GM19324 (cell line): ENCODE data around the gene UBE2E2.

Experiments used
- ATAC-seq: cut with Tn5 transposase; IDR thresholded peaks from one replicate; pipeline ENCODE4 v1.9.1; 2021; ENCODE audit warnings: mild to moderate bottlenecking, moderate library complexity; ENCODE audit not compliant: unreplicated experiment, low FRiP score

Gene UBE2E2

DNA sequence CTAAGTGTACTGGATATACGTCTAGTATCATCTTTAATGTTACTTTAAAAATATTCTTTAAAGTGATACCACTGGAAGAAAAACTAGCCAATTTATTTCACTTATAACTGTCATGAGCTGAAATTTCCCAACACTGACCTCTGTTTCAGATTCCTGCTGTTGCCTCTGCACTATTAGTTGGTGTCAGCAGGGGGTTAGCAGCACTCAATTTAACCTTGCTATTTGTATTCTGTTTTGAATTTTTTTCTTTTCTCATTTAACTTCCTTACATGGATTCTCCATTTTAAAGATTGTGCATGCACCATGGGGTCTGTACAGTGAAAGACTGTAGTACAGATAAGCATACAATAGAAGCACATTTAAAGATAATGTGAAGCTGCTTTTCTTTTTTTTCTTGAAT, 169.2 kb downstream of the UBE2E2 start:
- no peak for ATAC-seq

GRCh38 chr3:23376516-23377248, 173.6 kb downstream of the UBE2E2 start:
- ATAC-seq = no peak

DNA sequence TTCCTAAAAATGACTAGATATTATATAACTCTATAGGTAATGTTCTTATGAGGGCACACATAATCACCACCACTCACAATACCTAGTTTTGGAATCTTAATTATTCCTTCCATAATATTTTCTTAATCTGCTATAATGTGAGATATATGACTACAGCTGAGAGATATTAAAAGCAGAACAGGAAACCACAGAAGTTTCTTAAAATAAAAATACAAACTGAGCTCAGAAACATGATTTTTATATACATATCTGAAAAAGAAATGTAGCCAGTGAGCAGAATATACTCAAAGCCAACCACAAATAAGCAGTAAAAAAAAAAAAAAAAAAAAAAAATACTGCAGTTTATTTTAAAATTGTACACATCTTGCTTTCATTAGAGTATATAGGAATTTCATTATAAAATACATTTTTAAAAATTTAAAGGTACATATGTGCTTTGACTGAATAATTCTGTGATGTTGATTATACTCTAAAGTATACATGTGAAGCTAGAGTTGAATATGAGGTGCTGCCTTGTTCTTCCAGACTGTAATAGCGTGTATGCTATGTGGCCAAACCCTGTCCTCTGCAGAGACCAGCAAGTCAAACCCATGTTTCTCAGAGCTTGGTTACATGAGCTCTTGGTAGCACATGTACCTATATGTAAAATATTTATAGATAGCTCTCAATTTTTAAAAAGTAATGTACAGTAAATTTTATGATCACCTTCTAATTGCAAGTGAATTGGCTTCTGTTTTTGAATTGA, 175.0 kb downstream of the UBE2E2 start:
- no peak for ATAC-seq

- ATAC-seq = no peak
These were observed 180.7 kb downstream of the UBE2E2 start for GRCh38 chr3:23383875-23384274.

- no peak for ATAC-seq
These were observed 182.2 kb downstream of the UBE2E2 start for GRCh38 chr3:23385327-23385726.

DNA sequence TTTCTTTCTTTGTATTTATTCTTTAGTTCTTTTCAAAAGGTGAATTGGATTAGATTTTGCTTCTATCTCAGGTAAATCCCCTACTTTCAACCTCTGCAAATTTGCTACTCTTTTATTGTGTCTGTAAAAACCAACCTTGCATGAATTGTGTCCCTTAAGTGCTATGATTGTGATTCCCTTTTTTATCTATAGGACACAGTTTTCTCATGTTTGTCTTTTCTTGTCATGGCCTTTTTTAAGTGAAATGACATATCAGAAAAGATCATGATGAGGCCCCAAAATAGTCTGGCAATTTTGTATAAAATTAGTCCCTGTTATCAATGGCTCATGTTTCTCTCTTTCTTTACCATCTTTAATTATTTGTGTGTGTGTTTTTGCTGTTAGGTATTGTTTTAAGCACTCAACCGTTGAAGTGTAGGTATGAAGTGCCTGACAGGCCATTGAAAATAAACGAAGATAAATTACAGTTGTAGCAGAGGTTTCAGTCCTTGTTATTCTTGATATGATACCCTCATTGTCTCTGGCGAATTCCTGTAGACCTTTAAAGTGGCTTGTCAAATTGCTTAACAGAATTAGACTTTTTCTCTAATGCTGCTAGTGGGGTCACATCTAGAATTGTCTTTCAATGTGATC, 184.3 kb downstream of the UBE2E2 start:
- ATAC-seq = no peak

DNA sequence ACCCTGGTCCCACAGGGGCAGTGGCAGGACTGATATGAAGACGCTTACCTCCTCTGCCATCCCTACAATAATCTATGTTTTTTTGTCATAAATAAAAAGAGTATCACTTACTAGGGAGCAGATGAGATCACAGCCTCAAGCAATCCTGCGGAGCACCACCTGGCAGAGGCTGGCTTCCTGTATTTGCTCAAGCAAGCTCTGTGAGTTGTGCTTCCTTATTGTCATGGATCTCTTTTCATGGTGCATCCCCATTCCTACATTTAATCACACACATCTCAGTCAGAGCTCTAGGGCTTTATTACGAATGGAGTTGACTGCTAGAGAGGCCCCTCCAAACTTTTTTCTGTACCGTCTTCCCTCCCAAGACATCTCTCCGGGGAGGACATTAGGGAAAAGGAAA, 186.0 kb downstream of the UBE2E2 start:
- no peak for ATAC-seq

GRCh38 chr3:23389686-23390085, 186.6 kb downstream of the UBE2E2 start:
- peak; percentile 53 for ATAC-seq

DNA sequence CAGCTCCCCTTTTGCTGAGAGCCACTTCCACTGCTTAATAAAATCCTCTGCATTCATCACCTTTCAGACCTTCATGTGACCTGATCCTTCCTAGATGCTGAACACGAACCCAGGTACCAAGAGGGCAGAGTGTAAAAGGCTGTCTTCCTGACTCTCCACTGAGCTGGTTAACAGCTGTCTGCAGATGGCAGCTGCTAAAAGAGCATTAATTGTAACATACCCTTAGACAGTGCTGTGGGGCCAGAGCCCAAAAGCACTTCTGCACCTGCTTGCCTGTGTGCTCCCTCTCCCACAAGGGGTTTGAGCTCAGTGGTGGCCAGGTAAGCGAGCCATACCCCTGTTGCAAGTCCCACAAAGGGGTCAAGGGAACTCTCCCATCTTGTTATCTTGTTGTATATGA, 187.3 kb downstream of the UBE2E2 start:
- no peak for ATAC-seq

DNA sequence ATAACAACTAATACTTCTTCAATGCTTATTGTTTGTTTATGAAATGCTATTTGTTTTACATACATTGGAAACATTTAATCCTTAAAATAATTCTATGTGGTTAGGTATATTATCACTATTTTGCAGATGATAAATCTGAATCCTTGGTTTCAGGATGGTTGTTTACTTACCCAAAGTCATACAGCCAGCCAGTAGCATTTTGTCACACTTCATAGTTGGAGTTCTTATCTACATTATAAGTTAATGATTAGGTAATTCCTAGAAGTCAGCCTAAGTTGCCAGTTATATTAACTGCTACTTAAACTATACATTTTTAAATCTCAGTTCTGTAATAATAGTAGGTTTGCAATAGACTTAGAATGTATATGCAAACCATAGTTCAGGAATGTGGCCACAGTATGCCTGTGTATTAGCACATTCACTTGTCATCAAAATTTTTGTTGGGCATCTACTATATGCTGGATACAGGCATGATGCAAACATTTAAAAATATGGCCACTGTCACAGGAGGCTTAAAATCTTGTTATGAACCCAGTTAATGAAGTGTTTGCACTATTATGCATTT, 187.9 kb downstream of the UBE2E2 start:
- no peak for ATAC-seq

GRCh38 chr3:23395115-23395514, 192.0 kb downstream of the UBE2E2 start:
- ATAC-seq = peak; percentile 46

GRCh38 chr3:23396746-23397145, 193.6 kb downstream of the UBE2E2 start:
- ATAC-seq = no peak

- no peak for ATAC-seq
These were observed 196.1 kb downstream of the UBE2E2 start for GRCh38 chr3:23399221-23399620.

- no peak for ATAC-seq
These were observed 199.8 kb downstream of the UBE2E2 start for GRCh38 chr3:23402728-23403492.

- ATAC-seq = no peak
These were observed 201.1 kb downstream of the UBE2E2 start for GRCh38 chr3:23404246-23404645.

DNA sequence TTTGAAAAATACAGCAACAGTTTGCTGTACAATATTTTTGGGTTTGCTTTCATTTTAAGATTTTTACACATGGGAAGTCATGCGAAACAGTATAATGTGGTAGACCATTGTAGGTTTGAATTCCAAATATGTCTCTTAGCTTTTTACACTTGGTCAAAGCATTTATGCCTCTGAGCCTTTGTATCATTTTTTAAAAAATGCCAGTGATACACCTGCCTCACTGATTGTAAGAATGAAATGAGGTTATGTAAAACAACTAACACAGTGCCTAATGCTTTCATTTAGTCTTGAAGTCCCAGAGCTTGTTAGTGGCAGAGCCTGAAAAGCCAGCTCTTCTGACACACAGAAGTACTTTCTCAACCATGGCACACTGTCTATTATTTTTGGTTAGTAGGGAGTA, 202.0 kb downstream of the UBE2E2 start:
- ATAC-seq = no peak

- no peak for ATAC-seq
These were observed 203.5 kb downstream of the UBE2E2 start for GRCh38 chr3:23406601-23407000.

DNA sequence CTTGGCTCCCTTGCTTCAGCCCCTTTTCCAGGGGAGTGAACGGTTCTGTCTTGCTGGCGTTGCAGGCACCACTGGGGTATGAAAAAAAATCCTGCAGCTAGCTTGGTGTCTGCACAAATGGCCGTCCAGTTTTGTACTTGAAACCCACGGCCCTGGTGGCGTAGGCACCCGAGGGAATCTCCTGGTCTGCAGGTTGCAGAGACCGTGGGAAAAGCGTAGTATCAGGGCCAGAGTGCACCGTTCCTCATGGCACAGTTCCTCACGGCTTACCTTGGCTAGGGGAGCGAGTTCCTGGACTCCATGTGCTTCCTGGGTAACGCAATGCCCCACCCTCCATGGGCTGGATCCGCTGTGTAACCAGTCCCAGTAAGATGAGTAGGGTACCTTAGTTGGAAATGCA, 214.9 kb downstream of the UBE2E2 start:
- ATAC-seq = no peak

GRCh38 chr3:23421811-23422516, 218.8 kb downstream of the UBE2E2 start:
- peak; percentile 36 for ATAC-seq

DNA sequence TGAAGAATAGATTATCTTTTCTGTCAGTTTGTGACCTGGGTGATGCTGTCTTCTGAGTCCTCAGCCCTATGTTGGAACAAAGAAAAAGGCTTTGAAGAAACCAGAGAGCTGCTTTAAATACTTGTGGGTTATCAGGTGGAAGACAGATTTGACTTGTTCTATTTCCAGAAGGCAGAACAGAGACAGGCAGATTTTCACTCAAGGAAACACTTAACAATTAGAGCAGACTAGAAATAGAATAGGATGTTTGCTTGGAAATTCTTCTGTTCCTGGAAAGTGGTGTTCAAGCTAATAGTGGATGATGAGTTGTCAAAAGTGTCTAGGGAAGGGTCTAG, 219.4 kb downstream of the UBE2E2 start:
- ATAC-seq = peak; percentile 67
